Calu3 (cell line): ENCODE measurements around the gene AIDA. TPM values are rescaled to one million over a fixed set of nuclear protein-coding genes. Genes with fewer than 3 reads are reported as not detected.

Experiments
- BruUV-seq: library from RNA; stranded (reverse); fragments of 400-500 nt; replicated peaks from 2 replicates; lab custom pipeline; 2021; lab: Mats Ljungman, UMichigan
- CTCF ChIA-PET: fragments of 300-600 bp; sonication (Branson Sonifier 250); formaldehyde crosslinking; loops from one replicate; lab custom pipeline; 2022; ENCODE audit warnings: antibody characterized with exemption; lab: Charles Lee
- DNase-seq: peaks from one replicate; pipeline ENCODE4 v3.0.0; 2022
- H3K27ac Mint-ChIP-seq: one replicate; pipeline ENCODE4 v1.8.0; 2022; ENCODE audit warnings: mixed read lengths; ENCODE audit not compliant: unreplicated experiment
- H3K27me3 Mint-ChIP-seq: one replicate; pipeline ENCODE4 v1.8.0; 2022; ENCODE audit warnings: mixed read lengths; ENCODE audit not compliant: unreplicated experiment
- H3K36me3 Mint-ChIP-seq: one replicate; pipeline ENCODE4 v1.8.0; 2022; ENCODE audit warnings: mild to moderate bottlenecking, moderate library complexity, mixed read lengths; ENCODE audit not compliant: insufficient read depth, unreplicated experiment
- H3K4me1 Mint-ChIP-seq: one replicate; pipeline ENCODE4 v1.8.0; 2022; ENCODE audit warnings: mild to moderate bottlenecking, low read depth, mixed read lengths; ENCODE audit not compliant: unreplicated experiment
- H3K4me3 Mint-ChIP-seq: one replicate; pipeline ENCODE4 v1.8.0; 2022; ENCODE audit warnings: mild to moderate bottlenecking, low read depth, moderate library complexity, mixed read lengths; ENCODE audit not compliant: unreplicated experiment
- H3K9me3 Mint-ChIP-seq: one replicate; pipeline ENCODE4 v1.8.0; 2022; ENCODE audit warnings: low read depth, mixed read lengths; ENCODE audit not compliant: unreplicated experiment
- intact Hi-C: fragments of 100-400 bp; cut with micrococcal nuclease; formaldehyde crosslinking; loops from one replicate; pipeline ENCODE4 v1.10.0; 2022; ENCODE audit not compliant: unreplicated experiment
- total RNA-seq: library from RNA; stranded (reverse); gene quantifications from 2 replicates; pipeline ENCODE4 v1.2.3, GENCODE V29; 2022
- TF ChIP-seq, protein P1 (sequence below): fragments of 200-600 bp; IDR thresholded peaks from one replicate; pipeline ENCODE4 v1.8.0; 2022; ENCODE audit warnings: antibody characterized with exemption; ENCODE audit not compliant: unreplicated experiment

The AIDA gene
- total RNA-seq, 1 experiment from 2014 or later: 46.2 TPM

DNA sequence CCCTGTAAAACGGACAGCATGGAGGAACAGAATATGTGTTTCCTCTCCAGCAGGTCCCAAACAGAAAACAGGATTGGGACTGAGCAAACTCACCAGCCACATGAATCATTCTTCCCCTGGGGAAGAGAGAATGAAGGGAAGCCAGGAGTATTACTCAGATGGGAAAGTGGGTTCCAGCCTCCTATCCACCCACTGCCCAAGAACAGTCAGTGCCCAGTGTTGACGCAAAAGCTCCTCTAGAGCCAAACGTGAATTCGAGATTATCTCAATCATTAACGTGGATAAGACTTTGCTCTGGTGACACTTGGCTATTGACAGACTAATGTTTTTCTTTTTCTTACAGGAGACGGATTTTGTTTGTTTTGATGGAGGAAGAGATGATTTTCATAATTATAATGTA is 85.1 kb downstream of the AIDA start:
- no TSS peak for BruUV-seq

DNA sequence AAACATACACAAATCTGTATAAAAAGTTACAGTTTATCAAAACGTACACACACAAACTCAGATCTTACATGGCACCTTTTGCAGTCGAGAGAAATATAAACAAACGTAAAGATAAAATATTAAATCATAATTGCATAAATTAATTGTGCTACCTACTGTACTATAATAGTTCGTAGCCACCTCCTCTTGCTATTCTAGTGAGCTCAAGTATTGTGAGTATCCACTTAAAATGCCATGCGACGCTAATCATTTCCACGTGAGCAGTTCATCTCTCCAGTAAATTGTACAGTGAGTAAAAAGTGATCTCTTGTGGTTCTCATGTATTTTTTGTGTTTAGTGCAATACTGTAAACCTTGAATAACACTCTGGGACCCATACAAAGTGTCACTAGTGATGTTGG is 88.1 kb downstream of the AIDA start:
- CTCF ChIA-PET: interaction anchor here (1.8 kb wide), 1 partner anchor 10 kb away, joined by 3 read pairs; no protein-coding TSS in a partner anchor

More for the DNA sequence above, 85.1 kb downstream of the AIDA start:
- TF ChIP-seq, protein P1, sequence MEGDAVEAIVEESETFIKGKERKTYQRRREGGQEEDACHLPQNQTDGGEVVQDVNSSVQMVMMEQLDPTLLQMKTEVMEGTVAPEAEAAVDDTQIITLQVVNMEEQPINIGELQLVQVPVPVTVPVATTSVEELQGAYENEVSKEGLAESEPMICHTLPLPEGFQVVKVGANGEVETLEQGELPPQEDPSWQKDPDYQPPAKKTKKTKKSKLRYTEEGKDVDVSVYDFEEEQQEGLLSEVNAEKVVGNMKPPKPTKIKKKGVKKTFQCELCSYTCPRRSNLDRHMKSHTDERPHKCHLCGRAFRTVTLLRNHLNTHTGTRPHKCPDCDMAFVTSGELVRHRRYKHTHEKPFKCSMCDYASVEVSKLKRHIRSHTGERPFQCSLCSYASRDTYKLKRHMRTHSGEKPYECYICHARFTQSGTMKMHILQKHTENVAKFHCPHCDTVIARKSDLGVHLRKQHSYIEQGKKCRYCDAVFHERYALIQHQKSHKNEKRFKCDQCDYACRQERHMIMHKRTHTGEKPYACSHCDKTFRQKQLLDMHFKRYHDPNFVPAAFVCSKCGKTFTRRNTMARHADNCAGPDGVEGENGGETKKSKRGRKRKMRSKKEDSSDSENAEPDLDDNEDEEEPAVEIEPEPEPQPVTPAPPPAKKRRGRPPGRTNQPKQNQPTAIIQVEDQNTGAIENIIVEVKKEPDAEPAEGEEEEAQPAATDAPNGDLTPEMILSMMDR: no peak
- Mint-ChIP-seq H3K27me3 (no peaks in the 10 kb centered on the region), H3K4me3 (no peak overlapping the region), H3K36me3 (peaks cover 3% of the 10 kb centered on the region), H3K9me3 (no peaks in the 10 kb centered on the region), H3K4me1 (no peaks in the 10 kb centered on the region), H3K27ac (no peak overlapping the region)
- DNase-seq: no peak
- CTCF ChIA-PET: no interaction called here
- intact Hi-C loops: no loop called here

DNA sequence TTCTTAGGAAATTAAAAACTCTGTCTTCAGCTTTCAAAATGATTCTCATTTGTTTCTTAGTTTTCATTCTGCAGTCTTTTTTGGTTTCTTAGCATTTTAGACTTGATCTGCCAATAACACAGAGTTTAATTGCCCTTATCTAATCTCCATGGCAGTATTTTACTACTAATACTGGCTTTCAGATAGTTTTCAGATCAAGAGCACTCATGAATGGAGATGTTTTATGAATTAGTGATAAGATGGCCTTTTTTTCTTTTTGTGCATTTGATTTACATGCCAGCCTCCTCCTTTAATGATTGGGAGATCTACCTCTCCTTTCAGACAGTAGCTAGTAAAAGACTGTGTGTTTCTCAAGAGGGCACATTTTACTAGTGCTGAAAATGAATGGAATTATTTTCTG is 88.8 kb downstream of the AIDA start:
- H3K27ac Mint-ChIP-seq: no peak overlapping the region
- CTCF ChIA-PET: interaction anchor here (1.8 kb wide), 1 partner anchor 11 kb away, joined by 3 read pairs; no protein-coding TSS in a partner anchor
- H3K4me1 Mint-ChIP-seq: peaks cover 17% of the 10 kb centered on the region
- no peak for DNase-seq
- no TSS peak for BruUV-seq
- H3K4me3 Mint-ChIP-seq: no peak overlapping the region
- no peaks in the 10 kb centered on the region for H3K27me3 Mint-ChIP-seq
- TF ChIP-seq, protein P1: no peak
- no peaks in the 10 kb centered on the region for H3K9me3 Mint-ChIP-seq
- intact Hi-C loops: no loop called here
- H3K36me3 Mint-ChIP-seq: peaks cover 12% of the 10 kb centered on the region

More for the DNA sequence above, 88.1 kb downstream of the AIDA start:
- intact Hi-C loops: no loop called here
- no peak overlapping the region for H3K4me3 Mint-ChIP-seq
- no peaks in the 10 kb centered on the region for H3K9me3 Mint-ChIP-seq
- no peak for DNase-seq
- no TSS peak for BruUV-seq
- H3K36me3 Mint-ChIP-seq: peaks cover 5% of the 10 kb centered on the region
- H3K27me3 Mint-ChIP-seq: no peaks in the 10 kb centered on the region
- peaks cover 17% of the 10 kb centered on the region for H3K4me1 Mint-ChIP-seq
- no peak overlapping the region for H3K27ac Mint-ChIP-seq
- TF ChIP-seq, protein P1: no peak

DNA sequence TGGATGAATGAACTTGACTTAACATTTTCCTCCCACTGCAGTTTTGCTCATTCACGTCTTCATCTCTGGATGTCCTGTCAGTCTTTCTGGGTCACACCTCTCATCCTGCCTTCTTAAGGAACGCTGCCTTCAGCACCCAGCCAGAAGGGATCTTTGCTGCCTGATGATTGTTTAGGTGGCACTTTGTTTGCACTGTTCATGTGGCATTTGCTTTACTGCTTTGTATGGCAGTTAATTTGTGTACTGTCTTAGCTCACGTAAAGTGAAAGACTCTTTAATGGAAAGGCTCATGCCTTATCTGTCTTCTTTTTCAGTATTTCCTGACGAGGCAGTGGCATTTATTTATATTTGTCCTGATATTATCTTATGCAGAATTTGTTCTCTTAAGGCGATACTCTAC is 89.5 kb downstream of the AIDA start:
- CTCF ChIA-PET: no interaction called here
- Mint-ChIP-seq H3K27me3 (no peaks in the 10 kb centered on the region), H3K36me3 (peaks cover 19% of the 10 kb centered on the region), H3K27ac (no peak overlapping the region), H3K9me3 (no peaks in the 10 kb centered on the region), H3K4me1 (peaks cover 17% of the 10 kb centered on the region), H3K4me3 (no peak overlapping the region)
- intact Hi-C loops: no loop called here
- TF ChIP-seq, protein P1: no peak
- no TSS peak for BruUV-seq
- no peak for DNase-seq
